ENCODE results near the gene CCM2. TPM values are rescaled to one million over a fixed set of nuclear protein-coding genes. Genes with fewer than 3 reads are reported as not detected.
"Not testable (repeated sequence)": the region's sequence is repeated elsewhere in the genome, so short reads cannot be mapped to it uniquely, and the experiment has no call there.

Gene CCM2
- total RNA-seq, 1 experiment from 2014 or later, result 34.2 TPM

GRCh38 chr7:45103958-45104843 lies 104.2 kb downstream of the CCM2 start:
- no peak for DNase-seq (ENCODE audit: low spot score)
- in situ Hi-C loops (cut with HindIII; ENCODE audit: low sequenced_read_pairs), result no loop called here

GRCh38 chr7:45104844-45105587 lies 105.0 kb downstream of the CCM2 start:
- in situ Hi-C loops (cut with HindIII; ENCODE audit: low sequenced_read_pairs), result no loop called here
- DNase-seq (ENCODE audit: low spot score), result no peak

- no peak for DNase-seq (ENCODE audit: low spot score)
- in situ Hi-C loops (cut with HindIII; ENCODE audit: low sequenced_read_pairs), result no loop called here
Measured at GRCh38 chr7:45105588-45106188, 105.7 kb downstream of the CCM2 start.

GRCh38 chr7:45106820-45107219 lies 106.8 kb downstream of the CCM2 start:
- no peak for DNase-seq (ENCODE audit: low spot score)
- in situ Hi-C loops (cut with HindIII; ENCODE audit: low sequenced_read_pairs), result no loop called here

GRCh38 chr7:45107356-45107755 lies 107.4 kb downstream of the CCM2 start:
- in situ Hi-C loops (cut with HindIII; ENCODE audit: low sequenced_read_pairs), result no loop called here
- no peak for DNase-seq (ENCODE audit: low spot score)

- in situ Hi-C loops (cut with HindIII; ENCODE audit: low sequenced_read_pairs), result no loop called here
- DNase-seq (ENCODE audit: low spot score), result no peak
Measured at GRCh38 chr7:45108863-45109262, 108.9 kb downstream of the CCM2 start.

GRCh38 chr7:45111298-45112223 lies 111.6 kb downstream of the CCM2 start, which contains the start of gene TBRG4:
Gene TBRG4 (minus strand): TSS chr7:45111697. CDS start chr7:45109237, 2,460 bp downstream.
- in situ Hi-C loops (cut with HindIII; ENCODE audit: low sequenced_read_pairs), result no loop called here

GRCh38 chr7:45112648-45113047 lies 112.6 kb downstream of the CCM2 start:
- DNase-seq (ENCODE audit: low spot score), result no peak
- in situ Hi-C loops (cut with HindIII; ENCODE audit: low sequenced_read_pairs), result no loop called here

More at GRCh38 chr7:45111298-45112223, 111.6 kb downstream of the CCM2 start, which contains the start of gene TBRG4:
- peak; percentile 93 for DNase-seq (ENCODE audit: low spot score)

- DNase-seq (ENCODE audit: low spot score); in situ Hi-C loops (cut with HindIII; ENCODE audit: low sequenced_read_pairs): not testable (repeated sequence)
Measured at GRCh38 chr7:45114257-45114656, 114.3 kb downstream of the CCM2 start.

GRCh38 chr7:45114926-45115325 lies 114.9 kb downstream of the CCM2 start:
- DNase-seq (ENCODE audit: low spot score), result no peak
- in situ Hi-C loops (cut with HindIII; ENCODE audit: low sequenced_read_pairs), result no loop called here

- in situ Hi-C loops (cut with HindIII; ENCODE audit: low sequenced_read_pairs), result no loop called here
- DNase-seq (ENCODE audit: low spot score), result no peak
Measured at GRCh38 chr7:45116048-45116447, 116.0 kb downstream of the CCM2 start.

GRCh38 chr7:45117582-45117981 lies 117.6 kb downstream of the CCM2 start:
- DNase-seq (ENCODE audit: low spot score), result no peak
- in situ Hi-C loops (cut with HindIII; ENCODE audit: low sequenced_read_pairs), result no loop called here

GRCh38 chr7:45118292-45118691 lies 118.3 kb downstream of the CCM2 start:
- in situ Hi-C loops (cut with HindIII; ENCODE audit: low sequenced_read_pairs), result no loop called here
- DNase-seq (ENCODE audit: low spot score), result no peak

GRCh38 chr7:45118889-45119331 lies 118.9 kb downstream of the CCM2 start:
- in situ Hi-C loops (cut with HindIII; ENCODE audit: low sequenced_read_pairs), result no loop called here
- no peak for DNase-seq (ENCODE audit: low spot score)

GRCh38 chr7:45119550-45119949 lies 119.5 kb downstream of the CCM2 start:
- DNase-seq (ENCODE audit: low spot score), result no peak
- in situ Hi-C loops (cut with HindIII; ENCODE audit: low sequenced_read_pairs), result no loop called here

GRCh38 chr7:45122975-45123860 lies 123.2 kb downstream of the CCM2 start:
- DNase-seq (ENCODE audit: low spot score), result no peak
- in situ Hi-C loops (cut with HindIII; ENCODE audit: low sequenced_read_pairs), result no loop called here

GRCh38 chr7:45123913-45124710 lies 124.1 kb downstream of the CCM2 start:
- in situ Hi-C loops (cut with HindIII; ENCODE audit: low sequenced_read_pairs), result no loop called here
- DNase-seq (ENCODE audit: low spot score), result no peak

All from G401 (cell line).